GM12874 (cell line): ENCODE data around the gene MECP2.
A peak's percentile ranks its signal among the peaks of the same experiment; 100 is the strongest.

Source experiments
- CTCF ChIP-seq: IDR thresholded peaks from 2 replicates; pipeline ENCODE4 v1.5.1; 2011; ENCODE audit warnings: low read depth, mild to moderate bottlenecking, control low read depth, low read length, moderate library complexity; ENCODE audit not compliant: insufficient read depth

The MECP2 gene

DNA sequence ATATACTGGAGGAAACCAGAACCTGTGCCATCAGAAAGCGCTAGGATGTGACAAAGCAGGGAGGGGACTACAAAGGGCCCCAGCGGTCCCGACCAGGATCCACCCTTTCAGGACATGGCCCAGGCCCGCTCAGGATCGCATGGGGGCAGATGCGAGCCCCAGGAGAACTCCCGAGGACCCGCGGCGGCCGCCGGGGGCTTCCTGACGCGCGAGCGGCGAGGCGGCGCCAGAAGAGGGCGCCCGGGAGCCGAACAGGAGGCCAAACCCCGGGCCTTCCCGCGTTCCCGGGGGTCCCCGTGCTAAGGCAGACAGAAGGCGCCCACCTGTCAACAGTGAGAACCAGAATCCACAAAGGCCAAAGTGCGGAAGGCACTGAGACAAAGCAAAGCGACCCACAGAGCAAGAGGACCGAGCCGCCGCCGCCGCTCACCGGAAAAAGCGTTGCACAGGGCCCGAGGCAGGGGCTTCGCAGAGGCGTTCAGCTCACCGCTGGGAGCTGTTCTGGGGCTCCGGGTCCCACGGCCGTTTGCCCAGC, 39.2 kb upstream of the MECP2 start:
- peak; percentile 79 for TF ChIP-seq CTCF

- no peak for TF ChIP-seq CTCF
Measured at GRCh38 chrX:154135458-154136229, 38.1 kb upstream of the MECP2 start.

DNA sequence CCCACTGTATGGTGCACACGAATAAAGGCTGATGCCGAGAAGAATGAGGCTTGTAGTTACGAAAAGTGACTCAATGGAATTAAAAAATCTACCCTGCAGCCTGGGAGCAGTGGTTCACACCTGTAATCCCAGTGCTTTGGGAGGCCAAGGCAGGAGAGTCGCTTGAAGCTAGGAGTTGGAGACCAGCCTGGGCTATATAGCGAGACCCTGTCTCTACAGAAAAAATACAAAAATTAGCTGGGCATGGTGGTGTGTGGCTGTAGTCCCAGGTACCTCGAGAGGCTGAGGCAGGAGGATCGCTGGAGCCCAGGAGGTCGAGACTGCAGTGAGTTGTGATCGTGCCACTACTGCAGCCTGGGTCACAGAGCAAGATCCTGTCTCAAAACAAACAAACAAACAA, 34.8 kb upstream of the MECP2 start:
- TF ChIP-seq CTCF: no peak

DNA sequence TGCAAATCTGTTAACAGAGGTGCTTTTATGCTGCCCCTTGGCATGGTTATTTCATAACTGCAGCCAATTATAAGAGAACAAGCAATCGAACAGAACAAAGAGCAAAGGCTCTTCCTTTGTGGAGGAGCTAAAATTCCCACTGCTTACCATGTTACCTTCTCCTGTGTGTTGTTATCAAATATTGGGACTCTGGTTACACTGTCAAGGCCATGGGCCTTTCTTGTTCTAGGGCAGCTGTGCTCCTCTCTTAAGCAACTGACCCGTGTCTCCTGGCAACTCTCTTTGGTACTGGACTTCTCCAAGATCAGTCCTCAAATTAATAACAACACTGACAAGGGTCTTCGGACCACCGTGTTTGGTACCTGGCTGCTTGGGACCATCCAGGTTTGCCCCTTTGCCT, 34.4 kb upstream of the MECP2 start:
- no peak for TF ChIP-seq CTCF

GRCh38 chrX:154126101-154126500, 28.6 kb upstream of the MECP2 start:
- TF ChIP-seq CTCF: no peak

DNA sequence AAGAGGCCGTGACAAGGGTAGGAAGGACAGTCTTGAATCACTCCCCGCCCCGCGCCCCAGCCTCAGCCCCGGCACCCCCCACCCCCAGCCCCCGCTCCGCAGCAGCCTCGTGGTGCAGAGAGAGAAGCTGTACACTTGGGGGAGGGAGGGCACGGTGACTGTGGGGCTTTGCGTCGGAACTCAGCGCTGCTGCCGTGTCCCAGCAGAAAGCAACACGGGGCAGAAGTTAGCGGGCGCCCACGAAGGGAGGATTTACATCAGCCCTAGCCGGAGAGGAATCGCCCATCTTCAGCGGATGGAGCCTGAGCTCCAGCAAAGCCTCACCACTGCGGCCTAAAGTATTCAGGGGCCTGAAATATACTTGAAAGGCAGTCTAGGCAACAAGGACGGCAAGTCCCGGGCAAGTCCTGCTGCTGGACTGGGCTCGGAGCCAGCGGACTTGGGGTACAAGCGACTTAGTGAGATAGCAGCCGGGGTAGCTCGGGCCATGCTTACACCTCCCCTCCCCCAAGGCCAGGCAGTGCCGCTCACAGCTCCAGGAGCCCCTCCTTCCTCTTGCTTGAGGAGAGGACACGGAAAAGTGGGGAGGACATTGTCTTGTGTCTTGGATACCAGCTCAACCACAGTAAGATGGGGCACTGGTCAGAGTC, 28.0 kb upstream of the MECP2 start:
- TF ChIP-seq CTCF: no peak
